Measurements from ENCODE around the gene GALNT17. TPM values are rescaled to one million over a fixed set of nuclear protein-coding genes. Genes with fewer than 3 reads are reported as not detected.

The GALNT17 gene
- total and polyA plus RNA-seq, 2 experiments from 2014 or later: 11.1 to 65.6 TPM

- Histone ChIP-seq H3K36me3 (ENCODE audit: insufficient read depth) (no peaks in the 10 kb centered on the region; the same call in 1 of the 2 replicates), H3K27me3 (ENCODE audit: insufficient read depth) (no peaks in the 10 kb centered on the region), H3K4me3 (no peak overlapping the region), H3F3A (replicated peaks; ENCODE audit: low read depth) (no peaks in the 10 kb centered on the region), H3K27ac (ENCODE audit: low read depth) (no peak overlapping the region), H2AFZ (no peak overlapping the region), H3K4me2 (no peak overlapping the region), H3K79me2 (replicated peaks; ENCODE audit: insufficient read depth) (no peaks in the 10 kb centered on the region), H3K4me1 (ENCODE audit: insufficient read depth) (0 out of 2 replicates have a peak, but pooled peaks cover under 1% of the 10 kb centered on the region), H4K20me1 (replicated peaks; ENCODE audit: insufficient read depth) (no peaks in the 10 kb centered on the region), H3K9me2 (ENCODE audit: insufficient read depth) (peaks cover 8% of the 10 kb centered on the region)
- ATAC-seq (no peak), DNase-seq (ENCODE audit: low spot score) (no peak)
- Mint-ChIP-seq H3K9me3 (peaks cover 7% of the 10 kb centered on the region), H3K36me3 (ENCODE audit: low read depth) (peaks cover 33% of the 10 kb centered on the region), H3K27me3 (ENCODE audit: insufficient read depth, low read depth, poor library complexity) (peaks cover 2% of the 10 kb centered on the region), H3K4me1 (peaks cover 2% of the 10 kb centered on the region; the same call in 1 of the 3 replicates), H3K4me3 (no peak overlapping the region), H3K27ac (no peak overlapping the region)
- TF ChIP-seq NANOG (IDR thresholded peaks at IDR 0.05; ENCODE audit: borderline replicate concordance) (no peak), EZH2phosphoT487 (IDR thresholded peaks at IDR 0.05; ENCODE audit: unreplicated experiment) (no peak), EZH2 (IDR thresholded peaks at IDR 0.05; ENCODE audit: low read depth, unreplicated experiment) (no peak), ETS1 (IDR thresholded peaks at IDR 0.05) (no peak), REST (IDR thresholded peaks at IDR 0.05; ENCODE audit: unreplicated experiment) (no peak), CREB1 (CRISPR knock-in tag; IDR thresholded peaks at IDR 0.05; ENCODE audit: low read depth) (no peak), ZNF462 (CRISPR knock-in tag; IDR thresholded peaks at IDR 0.05) (no peak), POLR2AphosphoS5 (IDR thresholded peaks at IDR 0.05; ENCODE audit: low read depth) (no peak), STAT1 (IDR thresholded peaks at IDR 0.05; ENCODE audit: unreplicated experiment) (no peak), ZNF114 (CRISPR knock-in tag; IDR thresholded peaks at IDR 0.05) (no peak), CTCF (conservative IDR thresholded peaks at IDR 0.05; ENCODE audit: low read depth in 2 of 2) (no peak), ZNF331 (CRISPR knock-in tag; IDR thresholded peaks at IDR 0.05; ENCODE audit: low read depth) (no peak), JUNB (IDR thresholded peaks at IDR 0.05; ENCODE audit: unreplicated experiment) (no peak)
Observed at GRCh38 chr7:71527213-71527612, 395.3 kb downstream of the GALNT17 start.

Measured in GM23338 (cell line).